HG02852 (cell line): ENCODE measurements around the gene AP1G2.

Experiments
- ATAC-seq: cut with Tn5 transposase; IDR thresholded peaks from one replicate; pipeline ENCODE4 v1.9.1; 2021; ENCODE audit warnings: mild to moderate bottlenecking, moderate library complexity; ENCODE audit not compliant: unreplicated experiment

The AP1G2 gene

DNA sequence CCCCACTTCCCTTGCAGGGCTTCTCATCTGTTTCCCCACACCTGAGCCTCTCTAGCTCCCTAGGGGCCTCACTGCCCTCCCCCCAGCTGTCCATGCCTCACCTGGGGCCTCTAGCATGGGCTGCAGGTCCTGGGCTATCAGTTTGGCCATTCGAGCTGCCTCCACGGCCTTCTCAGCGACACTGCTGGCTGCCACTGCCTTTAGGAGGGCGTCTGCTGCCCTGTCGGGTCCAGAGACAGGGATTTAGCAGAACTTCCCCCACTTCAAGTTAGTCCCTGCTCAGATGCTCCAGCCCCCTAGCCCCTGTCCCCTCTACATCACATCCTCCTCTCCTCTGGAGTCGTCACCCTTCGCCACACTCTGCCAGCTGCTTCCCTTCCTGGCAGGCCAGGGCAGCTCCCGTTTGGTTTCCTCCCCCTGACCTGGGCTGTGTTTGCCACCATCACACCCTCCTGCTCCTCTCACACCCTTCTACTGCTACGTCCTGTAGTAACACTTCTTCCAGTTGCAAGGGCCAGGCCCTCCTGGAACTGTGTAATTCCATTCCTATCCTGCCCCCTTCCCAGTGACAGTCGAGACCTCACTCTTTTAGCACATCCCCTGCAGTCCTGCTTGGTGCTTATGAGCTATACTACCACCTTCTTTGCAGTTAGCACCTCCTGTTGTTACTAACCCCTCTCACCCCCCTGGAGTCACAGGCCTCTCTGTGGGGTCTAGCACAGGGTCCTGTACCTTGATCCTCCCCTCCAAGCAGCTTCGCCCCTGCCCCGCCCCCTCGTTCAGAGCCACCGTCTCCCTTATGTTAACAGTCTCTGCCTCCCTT, 4.3 kb upstream of the AP1G2 start:
- no peak for ATAC-seq

DNA sequence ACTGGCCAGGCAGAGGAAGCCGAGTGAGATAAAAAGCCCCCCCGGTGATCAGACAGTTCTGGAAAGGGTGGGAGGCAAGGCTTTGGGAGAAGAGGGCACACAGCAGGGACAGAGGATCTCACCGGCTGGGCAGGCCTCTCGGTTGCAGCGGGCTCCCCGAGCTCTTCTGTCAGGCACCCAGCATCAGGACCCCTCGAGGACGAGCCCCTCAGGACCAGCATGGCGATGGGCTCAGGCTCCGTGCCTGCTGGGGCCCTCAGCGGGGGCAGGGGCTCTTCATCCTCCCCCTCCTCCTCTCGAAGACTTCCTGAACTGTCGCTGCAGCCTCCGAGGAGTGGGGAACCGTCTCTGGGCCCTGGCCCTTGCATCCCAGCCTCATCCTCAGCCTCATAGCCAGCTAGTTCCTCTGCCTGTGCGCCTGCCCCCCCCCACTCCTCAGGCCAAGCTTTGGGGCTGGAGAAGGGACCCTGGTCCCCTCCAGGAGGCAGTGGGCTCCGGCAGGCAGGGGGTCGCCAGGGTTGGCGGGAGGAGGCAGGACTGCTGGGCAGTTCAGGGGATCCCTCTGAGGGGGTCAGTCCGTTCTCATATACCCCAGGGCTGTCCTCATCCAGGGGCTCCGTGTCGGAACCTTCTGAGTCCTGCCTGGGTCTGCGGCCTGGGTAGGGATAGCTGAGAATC, 3.4 kb upstream of the AP1G2 start:
- ATAC-seq: no peak

GRCh38 chr14:23569443-23570151, 2.0 kb upstream of the AP1G2 start:
- ATAC-seq: no peak

- no peak for ATAC-seq
Measured at GRCh38 chr14:23568600-23569331, 1.2 kb upstream of the AP1G2 start.

DNA sequence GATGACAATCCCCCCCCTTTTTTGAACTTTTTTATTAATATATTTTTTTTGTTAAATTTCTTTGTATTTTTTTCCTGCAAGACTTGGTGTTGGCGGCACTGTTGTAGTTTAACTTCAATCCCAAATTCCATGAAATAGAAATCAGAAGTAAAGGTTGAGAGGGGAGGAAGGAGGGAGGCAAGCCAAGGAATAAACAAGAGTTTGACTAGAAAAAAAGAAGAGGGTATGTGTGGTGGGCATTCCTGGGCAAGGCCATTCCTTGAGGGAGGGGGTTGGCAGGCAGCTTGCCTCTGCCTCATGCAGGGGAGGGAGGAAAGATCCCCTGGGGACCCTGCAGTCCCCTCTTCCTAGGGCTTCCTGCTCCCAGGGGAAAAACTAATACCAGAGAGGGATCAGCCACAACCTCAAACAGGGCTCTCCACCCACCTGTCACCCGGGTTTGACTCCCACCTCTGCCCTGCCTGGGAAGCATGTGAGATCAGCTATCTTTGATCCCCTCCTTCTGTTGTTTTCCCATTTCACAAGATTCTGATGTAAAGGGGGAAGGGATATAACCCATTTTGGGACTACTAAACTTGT, 519 bp upstream of the AP1G2 start:
- no peak for ATAC-seq

DNA sequence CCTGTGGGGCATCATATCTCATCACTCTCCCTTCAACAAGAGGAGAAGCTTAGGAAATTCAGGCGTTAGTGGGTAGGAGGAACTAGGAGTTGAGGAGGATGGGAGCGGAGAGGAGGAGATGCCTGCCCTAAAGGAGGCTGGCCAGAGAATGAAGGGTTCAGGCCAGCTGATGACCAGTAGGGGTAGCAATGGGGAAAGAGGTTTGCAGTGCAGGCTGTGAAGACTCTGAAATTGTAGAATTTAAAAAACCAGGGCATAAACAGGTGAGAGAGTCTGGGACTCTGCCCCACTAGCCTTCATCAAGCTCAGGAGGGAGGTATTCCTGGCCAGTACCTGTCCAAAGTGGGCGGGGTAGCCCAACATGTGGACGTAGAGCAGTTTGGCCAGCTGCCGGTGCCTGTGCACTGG, 809 bp downstream of the AP1G2 start:
- peak; percentile 18 for ATAC-seq

DNA sequence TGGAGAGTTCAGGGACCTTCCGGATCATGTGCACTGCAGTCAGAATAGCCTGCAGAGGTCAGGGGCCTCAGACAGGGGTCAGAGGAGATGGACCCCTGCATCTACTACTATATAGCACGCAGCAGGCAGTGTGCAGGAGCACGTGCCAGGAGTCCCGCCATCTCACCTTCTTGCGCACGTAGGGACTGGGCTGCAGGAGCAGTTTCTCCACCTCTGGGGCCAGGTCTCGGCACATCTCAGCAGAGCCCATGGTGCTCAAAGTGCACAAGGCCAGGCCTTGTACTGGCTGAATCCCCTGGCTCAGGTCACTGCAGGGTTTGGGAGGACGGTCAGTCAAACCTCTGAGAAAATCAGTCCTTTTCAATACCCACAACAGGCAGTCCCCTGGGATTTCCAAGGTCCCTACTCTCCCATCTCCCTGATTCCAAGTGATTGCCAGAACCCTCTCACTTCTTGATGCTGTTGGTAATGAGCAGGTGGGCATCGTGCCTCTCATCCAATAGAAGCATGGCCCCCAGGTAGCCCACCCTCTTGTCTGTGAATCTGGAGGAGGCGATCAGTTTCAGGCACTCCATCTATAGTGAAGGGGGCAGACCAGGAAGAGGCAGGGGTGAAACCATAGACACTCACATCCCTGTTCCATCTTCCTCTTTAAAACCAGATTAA, 1.3 kb downstream of the AP1G2 start:
- ATAC-seq: no peak

DNA sequence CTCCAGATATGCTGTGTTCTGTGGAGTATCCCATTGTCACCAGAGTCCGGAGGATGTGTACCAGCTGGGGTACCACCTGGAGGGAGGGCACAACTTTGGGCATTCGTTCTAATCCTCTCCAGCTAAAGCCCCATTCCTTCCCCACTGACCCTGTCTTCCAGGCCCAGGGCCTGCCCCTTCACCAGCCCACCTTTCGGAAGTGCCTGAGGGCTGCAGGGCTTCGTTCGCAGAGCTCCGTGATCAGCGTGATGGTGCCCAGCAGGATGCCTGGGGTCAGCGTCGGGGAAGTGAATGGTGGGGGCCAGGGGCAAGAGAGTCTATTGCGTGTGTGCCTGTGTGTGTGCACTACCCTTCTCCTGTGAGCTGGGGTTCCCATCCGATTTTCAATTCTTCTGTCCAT, 2.0 kb downstream of the AP1G2 start:
- ATAC-seq: no peak

- no peak for ATAC-seq
Measured at GRCh38 chr14:23564876-23565275, 2.7 kb downstream of the AP1G2 start.

- no peak for ATAC-seq
Measured at GRCh38 chr14:23564181-23564812, 3.3 kb downstream of the AP1G2 start.

DNA sequence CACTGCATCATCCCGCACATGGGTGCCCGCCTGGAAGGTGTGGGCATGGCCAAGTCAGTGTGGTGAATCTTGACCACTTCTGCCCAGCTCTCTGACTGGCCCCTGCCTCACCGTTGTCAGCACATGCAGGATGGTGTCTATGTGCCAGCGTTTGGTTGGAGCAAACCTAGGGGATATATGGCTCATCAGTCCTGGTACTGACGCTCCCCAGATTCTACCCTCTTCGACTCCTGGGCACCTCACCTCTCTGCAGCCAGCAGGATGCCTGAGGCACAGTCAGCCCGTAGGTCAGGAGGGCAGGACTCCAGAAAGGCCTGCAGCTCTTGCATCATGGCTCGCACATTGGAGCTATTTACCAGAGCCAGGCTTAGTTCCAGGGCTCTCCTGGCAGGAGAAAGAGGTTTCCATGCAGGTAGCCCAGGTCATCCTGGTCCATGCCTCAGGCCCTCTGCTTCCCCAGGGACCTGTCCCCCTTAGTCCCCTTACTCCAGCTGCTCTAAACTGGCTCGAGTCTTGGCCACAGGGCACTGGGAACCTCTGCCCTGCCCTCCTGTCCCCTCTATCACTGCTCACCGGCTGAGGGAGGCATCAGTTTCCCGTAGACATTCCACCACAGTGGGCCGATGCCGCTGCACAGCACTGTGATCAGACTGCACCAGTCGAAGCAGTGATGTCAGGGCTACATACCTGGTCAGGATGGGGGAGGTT, 4.0 kb downstream of the AP1G2 start:
- no peak for ATAC-seq

DNA sequence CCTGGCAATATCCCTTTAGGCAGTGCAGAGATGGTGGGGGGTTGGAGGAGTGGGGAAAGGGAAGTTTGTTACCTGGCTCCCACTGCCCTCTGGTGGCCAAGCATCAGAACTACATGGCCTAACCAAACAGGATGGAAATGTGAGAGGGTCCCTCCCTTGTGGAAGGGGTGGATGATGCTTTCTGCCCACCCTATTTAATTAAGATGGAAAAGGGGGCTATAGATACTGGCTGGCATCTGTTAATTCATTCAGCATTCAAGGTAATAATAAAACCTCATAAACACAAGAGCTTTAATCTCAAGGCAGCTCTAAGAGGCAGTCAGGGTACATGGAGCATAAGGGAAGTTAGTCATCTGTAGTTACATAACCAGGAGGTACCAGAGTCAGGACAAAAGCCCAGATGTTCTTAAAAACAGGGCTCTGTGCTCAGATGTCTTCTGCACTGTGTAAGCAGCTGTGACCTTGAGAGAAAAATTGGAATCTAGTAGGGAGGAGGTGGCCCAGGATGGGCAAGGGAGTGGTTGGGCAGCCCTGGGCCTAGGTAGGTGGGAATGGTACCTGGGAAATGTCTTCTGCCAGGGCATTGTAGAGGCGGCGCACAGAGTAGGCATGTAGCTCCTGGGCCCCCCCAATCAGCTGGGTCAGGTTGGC, 4.6 kb downstream of the AP1G2 start:
- ATAC-seq: no peak

- no peak for ATAC-seq
Measured at GRCh38 chr14:23561873-23562821, 5.4 kb downstream of the AP1G2 start.

- no peak for ATAC-seq
Measured at GRCh38 chr14:23561259-23561658, 6.3 kb downstream of the AP1G2 start.

GRCh38 chr14:23559926-23560520, 7.6 kb downstream of the AP1G2 start:
- no peak for ATAC-seq

GRCh38 chr14:23559010-23559925, 8.3 kb downstream of the AP1G2 start:
- ATAC-seq: no peak
